DMS79 treated with DMSO at 0.1 percent for 48 hours (cell line): ENCODE data around the gene SH3YL1.

ENCODE experiments used
- DNase-seq: peaks from one replicate; lab custom pipeline; 2025; lab: John Stamatoyannopoulos, UW

The SH3YL1 gene

GRCh38 chr2:263774-264492 lies at the start of gene SH3YL1:
Gene SH3YL1 (minus strand): TSS chr2:264032. CDS start chr2:263984, 48 bp downstream.
- peak; percentile 32 for DNase-seq

DNA sequence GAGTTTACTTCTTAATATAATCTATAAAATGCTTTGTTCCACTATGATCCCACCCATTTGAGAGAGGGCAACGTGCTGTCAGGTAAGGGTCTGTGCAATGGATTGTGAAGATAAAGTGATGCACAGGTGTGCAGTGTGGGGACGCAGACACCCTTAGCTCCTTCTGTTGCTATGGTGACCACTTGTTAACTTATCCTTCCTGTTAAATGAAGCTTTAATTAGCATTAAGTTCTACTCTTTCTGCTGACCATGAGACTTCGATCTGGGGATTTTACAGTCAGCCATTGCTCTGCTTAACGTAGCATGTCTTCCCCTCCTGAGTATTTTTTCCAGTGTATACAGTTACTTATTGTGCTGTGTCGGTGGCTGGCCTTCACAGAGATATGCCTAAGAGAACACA lies 47.2 kb upstream of the SH3YL1 start:
- DNase-seq, result peak; percentile 44

- no peak for DNase-seq
Measured at GRCh38 chr2:309954-310510, 46.2 kb upstream of the SH3YL1 start.

GRCh38 chr2:309148-309953 lies 45.5 kb upstream of the SH3YL1 start:
- peak; percentile 41 for DNase-seq

GRCh38 chr2:305366-305765 lies 41.5 kb upstream of the SH3YL1 start:
- DNase-seq, result no peak

DNA sequence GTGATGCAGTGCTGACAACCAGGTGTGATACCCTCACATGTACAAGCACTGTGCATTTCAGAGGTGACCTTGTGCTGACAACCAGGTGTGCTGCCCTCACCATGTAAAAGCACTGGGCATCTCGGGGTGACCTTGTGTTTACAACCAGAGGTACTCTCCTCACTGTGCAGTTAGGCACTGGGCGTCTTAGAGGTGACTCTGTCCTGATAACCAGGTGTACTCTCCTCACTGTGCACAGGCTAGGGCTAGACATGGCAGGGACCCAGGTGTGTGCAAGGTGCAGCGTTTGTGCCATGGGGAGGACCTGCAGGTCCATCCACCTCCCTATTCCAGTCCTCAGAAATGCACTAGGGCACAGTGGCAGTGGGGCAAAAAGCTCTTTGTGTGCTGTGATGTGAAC lies 32.5 kb upstream of the SH3YL1 start:
- DNase-seq, result no peak

- DNase-seq, result no peak
Measured at GRCh38 chr2:295090-295489, 31.3 kb upstream of the SH3YL1 start.

DNA sequence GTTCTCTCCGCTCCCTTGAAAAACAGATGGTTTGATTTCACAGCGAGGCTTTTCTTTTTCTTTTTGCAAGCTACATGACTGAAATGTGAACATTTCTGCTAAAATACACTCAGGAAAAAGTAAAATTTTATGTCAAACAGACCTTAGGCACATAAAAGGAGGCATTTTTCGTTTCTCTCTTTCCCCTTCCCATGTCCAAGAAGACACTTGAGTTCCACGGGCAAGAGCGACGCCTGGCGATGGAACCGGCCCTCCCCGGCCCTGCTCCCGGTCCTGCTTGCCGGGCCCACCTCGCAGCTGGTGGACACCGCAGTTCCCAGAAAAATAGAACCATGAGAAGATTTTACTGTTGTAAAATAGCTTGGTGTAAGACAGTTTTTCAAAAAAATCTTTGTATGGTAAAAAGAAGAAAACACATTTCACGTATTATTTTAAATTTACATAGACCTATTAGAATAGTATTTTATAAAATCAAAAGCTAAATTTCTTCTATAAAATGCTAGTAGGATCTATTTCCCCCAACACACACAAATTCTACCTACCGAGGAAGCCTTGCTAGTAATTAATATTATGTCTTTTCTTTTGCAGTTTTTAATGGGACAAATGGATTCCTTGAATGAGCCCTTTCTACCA lies 26.4 kb upstream of the SH3YL1 start:
- DNase-seq, result peak; percentile 65

DNA sequence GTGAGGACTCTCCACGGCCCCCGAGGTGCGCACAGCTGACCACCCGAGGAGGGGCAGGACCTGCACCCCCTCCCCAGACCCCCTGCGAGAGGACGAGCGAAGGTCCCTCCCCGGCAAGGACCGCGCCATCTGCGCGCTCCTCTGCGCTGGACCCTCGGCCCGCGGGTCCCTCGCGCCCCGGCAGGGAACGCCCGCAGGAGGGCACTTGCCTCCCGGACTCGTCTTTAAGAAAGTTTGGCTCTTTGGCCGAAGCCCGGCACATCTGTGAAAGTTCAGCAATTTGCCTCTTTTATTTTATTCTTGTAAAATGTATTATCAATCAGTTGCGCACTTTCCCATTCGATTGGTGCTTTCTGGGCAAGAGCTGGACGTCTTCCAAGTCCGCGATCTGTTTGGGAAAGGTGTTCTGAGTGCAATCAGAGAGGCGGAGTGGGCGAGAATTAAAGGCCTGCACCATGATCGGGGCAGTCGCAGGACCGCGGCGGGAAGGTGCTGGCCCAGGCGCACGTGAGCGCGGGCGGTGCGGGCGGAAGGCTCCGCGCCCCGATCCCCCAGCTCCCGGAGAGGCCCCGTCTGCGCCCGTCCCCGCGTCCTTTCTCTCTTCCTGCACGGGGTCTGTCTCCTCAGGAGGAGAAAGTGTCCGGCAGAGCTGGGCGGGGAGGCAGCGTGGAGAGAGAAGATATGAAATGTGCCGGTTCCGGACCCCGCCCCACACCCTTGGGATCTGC lies 25.7 kb upstream of the SH3YL1 start:
- DNase-seq, result peak; percentile 46

DNA sequence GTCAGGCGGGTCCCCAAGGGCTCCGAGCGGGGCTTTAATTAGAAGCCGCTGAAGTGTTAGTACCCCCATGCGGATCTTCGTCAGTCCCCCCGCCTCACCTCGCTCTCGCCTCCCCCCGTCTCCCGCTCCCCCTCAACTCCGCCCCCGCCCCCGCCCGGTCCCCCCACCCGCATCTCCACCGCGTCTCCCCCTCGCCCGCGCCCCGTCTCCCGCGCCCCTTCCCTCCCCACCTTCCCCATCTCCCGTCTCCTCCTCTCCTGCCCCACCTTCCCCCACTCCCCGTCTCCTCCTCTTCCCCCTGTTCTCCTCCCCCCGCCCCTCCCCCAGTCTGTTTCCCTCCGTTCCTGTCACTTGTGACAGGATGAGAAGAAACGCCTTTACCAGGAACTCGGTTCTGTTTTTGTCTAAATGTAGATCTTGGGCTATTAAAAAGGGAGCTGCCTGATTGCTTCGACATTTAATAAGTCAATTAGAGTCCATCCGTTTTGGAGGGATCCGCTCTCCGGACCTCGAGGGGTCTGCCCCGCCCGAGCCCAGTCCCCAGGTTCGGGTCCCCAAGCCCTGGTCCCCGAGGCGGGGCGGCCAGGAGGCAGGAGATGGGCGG lies 25.0 kb upstream of the SH3YL1 start:
- peak; percentile 9 for DNase-seq

DNA sequence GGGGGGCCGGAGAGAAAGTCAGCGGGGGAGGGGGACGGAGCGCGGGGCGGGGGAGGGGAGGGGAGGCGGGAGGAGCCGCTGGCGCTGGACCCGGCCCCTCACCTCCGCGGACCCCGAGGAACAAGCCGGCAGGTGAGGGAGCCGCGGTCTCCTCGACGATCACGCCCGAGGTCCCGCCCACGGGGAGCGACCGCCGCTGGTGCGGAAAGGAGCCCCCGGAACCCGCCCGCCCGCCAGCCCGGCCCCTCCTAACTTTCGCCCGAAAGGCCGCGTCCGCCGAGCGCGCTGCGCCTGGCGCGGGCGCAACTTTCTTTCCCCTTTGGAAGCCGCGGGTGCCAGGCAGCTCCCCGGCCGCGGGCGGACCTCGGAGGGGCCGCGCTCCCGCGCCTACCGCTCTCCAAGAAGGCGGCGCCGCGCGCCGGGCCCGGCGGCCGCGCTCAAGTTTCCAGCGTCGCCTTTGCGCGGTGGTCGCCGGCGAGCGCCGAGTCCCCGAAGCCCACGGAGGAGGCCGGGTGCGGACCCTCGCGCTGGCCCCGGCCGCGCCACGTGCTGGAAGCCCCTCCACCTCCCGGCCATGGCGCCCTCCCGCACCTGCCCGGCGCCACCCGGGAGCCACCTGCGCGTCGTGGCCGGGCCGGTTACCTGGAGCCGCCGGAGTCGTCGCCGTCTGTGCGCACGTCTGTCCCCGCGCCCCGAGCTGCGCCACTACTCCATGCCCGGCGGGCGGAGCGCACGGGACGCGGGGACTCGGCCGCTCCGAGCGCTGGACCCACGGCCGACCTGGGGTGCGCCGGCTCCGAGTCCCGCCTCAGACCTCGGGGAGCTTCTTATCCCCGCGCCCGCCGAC lies 24.3 kb upstream of the SH3YL1 start, which contains the start of gene ALKAL2:
TSS of gene ALKAL2 (minus strand) at position 181 of the 847 bp plus-strand sequence. CDS start 256 bp downstream, outside the sequence.
- DNase-seq, result no peak

- peak; percentile 29 for DNase-seq
Measured at GRCh38 chr2:287471-287885, 23.6 kb upstream of the SH3YL1 start.

- no peak for DNase-seq
Measured at GRCh38 chr2:286774-287392, 23.1 kb upstream of the SH3YL1 start.

GRCh38 chr2:286035-286434 lies 22.2 kb upstream of the SH3YL1 start:
- no peak for DNase-seq

GRCh38 chr2:285531-285930 lies 21.7 kb upstream of the SH3YL1 start:
- no peak for DNase-seq

DNA sequence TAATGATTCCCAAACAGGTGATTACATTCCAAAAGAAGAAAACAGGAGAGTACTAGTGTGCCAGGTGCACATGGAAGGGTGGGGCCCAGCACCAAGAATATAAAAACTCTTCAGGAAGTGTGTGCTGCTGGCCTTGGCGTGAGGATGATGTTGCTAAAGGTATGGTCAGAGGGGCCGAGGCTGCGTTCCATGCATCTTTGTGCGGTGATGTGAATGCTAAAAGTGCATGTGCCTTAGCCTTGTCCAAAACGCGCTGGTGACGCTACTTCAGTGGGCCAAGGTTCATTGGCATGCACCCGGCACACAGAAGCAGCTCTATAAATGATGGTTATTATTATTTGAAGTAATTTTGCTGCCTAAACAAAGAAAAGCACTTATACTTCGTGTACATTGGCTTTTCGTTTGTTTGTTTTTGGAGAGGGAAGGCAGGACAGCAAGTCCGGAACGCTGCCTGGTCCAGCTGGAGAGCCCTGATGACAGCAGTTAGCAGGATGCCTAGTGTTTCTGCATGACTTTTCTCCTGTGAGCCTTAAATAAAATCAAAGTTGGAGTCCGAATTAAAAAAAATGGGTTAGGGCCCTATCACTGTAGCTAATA lies 21.2 kb upstream of the SH3YL1 start:
- DNase-seq, result no peak

DNA sequence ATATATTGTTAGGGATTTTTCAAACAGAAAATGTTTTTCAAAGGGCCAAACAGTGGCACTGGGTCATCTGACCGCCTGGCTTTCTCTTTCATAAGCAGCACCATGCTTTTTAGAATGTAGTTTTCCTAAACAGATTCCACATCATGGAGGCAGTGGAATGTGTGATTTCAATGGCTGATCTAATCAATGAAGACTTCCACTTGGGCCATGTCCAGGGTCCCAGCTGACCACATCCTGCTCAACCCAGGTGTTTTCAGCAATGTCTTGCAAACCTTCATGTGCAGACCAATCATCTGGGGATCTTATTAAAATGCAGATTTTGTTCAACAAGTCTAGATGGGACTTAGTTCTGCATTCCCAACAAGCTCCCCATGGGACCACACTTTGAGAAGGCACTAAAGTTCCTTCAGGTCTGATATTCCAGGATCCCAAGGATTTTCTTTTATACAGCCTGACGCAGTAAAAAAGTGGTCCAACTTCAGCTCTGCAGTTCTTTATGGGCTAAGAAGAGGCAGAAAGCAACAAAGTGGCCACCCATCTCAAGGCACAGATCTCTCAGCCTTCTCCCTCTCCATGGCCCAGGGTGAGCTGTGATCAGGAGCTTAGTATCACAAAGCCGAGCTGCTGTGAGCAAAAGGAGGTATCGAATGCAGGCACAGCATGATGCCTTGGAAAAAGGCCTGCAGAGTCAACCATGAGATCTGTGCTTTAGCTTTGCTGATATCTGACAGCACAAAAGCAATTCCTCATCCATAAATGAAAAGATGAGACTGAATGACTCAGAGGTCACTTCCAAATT lies 20.4 kb upstream of the SH3YL1 start:
- DNase-seq, result no peak

GRCh38 chr2:282371-283263 lies 18.8 kb upstream of the SH3YL1 start:
- DNase-seq, result no peak
